ENCODE measurements around the gene ANK3. TPM values are rescaled to one million over a fixed set of nuclear protein-coding genes. Genes with fewer than 3 reads are reported as not detected.

ANK3 gene
- 100 to 1,000 TPM in 1 of 2 donors, 10 to 100 TPM in 1; 95.4 to 103 TPM for total RNA-seq
- long read RNA-seq, partial matches to known transcripts: 11 of 34 reads
- long read RNA-seq, other reads (novel, unspliced or antisense): 20 of 34 reads

DNA sequence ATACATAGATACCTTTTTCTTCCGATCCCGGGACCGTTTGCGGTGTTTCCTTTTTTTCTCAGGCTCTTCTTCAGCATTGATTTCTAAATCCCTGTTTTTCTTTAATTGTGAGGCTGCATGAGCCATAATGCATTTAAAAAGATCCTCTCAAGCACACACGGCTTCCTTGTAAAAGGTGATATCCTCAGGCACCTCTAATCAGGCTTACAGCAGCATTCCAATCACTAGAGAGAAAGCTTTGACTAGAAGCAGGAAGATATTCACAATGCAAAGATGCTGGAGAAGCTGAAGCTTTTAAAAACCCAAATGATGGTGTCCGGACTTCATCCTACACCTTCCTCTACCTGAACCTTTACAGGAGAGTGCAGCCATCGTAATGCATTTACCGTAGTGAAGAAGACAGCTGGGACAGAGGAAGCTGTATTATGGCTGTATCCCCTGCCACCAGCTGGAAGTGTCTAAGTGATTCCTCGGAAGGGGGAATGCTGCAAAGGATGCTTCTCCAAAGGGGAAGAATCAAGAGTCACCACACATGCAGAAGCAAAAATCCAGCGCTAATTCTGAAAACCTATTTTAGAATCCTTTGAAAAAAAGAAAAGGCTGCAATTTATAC is at the start of gene ANK3:
TSS of gene ANK3 (minus strand) at position 463 of the 613 bp plus-strand sequence. CDS start at position 126, 337 bp downstream.
- intact Hi-C loops (cut with DNase I, micrococcal nuclease): no loop called here
- ATAC-seq (no peak), DNase-seq (no peak)

DNA sequence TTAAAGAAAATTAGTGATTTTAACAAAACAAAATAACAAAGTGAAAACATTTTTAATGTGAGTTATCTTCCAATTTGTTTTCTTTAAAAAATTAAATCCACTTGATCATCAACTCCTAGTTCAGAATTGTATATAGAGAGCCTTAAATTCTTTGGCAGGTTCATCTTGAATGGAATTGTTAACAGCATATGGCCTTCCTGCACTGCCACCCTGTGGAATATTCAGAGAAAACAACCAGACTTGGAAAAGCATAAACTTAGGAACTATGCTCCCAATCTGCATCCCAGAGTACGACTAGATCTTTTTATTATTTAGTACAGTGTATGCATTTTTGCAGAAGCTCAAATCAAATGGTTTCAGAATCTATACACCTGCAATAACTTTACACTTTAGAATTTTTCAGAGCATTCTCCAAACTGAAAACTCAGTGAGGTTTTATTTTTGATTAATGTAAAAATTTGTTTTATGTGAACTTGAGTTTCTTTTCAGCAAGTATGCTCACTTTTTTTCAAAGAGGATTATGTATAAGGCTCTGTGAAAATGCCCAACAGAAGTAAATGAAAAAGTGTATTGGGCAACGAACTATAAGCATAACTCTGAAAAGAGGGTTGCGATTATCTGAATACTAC is 44.9 kb upstream of the ANK3 start:
- intact Hi-C loops (cut with DNase I, micrococcal nuclease): loop anchor here in 1 of 2 donors (5.0 to 10.0 kb wide), 2 partner anchors 230 to 332 kb away; no protein-coding TSS in a partner anchor
- peak in 1 of 2 donors; percentile 16 for DNase-seq
- ATAC-seq: peak; percentile 87

DNA sequence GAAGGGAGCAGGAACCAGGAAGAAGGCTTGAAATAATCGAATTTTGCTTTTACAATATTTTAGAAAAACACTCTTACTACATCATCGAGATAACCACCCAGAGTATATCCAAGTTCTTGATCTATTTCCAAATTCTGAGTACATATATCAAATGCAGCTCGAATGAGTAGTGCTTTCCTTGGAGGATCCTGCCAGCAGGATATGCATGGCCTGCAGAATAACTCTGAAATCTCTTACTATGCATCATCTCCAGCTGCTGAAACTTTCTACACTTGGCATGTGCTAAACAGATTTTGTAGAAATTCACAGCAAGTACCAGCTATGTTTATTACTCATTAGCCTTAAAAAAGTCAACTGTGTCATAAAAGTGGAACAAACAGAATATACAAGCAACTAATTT is 44.0 kb upstream of the ANK3 start:
- ATAC-seq: peak; percentile 49
- DNase-seq: no peak
- intact Hi-C loops (cut with DNase I, micrococcal nuclease): loop anchor here in 1 of 2 donors (10.0 kb wide), 1 partner anchor 229 kb away; no protein-coding TSS in a partner anchor

DNA sequence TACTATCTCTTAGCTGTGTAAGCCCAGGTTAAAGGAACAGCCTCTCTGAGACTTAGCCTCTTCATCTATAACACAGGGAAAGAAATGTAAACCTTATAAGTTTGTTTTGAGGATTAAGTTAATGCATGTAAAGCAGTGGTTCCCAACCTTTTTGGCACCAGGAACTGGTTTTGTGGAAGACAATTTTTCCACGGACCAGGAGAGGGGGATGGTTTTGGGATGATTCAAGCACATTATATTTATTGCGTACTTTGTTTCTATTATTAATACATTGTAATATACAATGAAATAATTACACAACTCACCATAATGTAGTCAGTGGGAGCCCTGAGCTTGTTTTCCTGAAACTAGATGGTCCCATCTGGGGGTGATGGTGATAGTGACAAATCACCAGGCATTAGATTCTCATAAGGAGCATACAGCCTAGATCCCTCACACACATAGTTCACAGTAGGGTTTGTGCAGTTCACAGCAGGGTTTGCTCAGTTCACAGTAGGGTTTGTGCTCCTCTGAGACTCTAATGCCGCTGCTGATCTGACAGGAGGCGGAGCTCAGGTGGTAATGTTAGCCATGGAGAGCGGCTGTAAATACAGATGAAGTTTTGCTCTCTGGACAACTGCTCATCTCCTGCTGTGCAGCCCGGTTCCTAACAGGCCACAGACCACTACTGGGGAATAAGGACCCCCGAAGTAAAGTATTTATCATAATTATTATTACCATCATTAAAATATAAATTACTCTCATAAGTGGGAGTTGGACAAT is 41.3 kb upstream of the ANK3 start:
- ATAC-seq (no peak), DNase-seq (no peak)
- intact Hi-C loops (cut with DNase I, micrococcal nuclease): loop anchor here in 1 of 2 donors (10.0 kb wide), 1 partner anchor 226 kb away; no protein-coding TSS in a partner anchor

DNA sequence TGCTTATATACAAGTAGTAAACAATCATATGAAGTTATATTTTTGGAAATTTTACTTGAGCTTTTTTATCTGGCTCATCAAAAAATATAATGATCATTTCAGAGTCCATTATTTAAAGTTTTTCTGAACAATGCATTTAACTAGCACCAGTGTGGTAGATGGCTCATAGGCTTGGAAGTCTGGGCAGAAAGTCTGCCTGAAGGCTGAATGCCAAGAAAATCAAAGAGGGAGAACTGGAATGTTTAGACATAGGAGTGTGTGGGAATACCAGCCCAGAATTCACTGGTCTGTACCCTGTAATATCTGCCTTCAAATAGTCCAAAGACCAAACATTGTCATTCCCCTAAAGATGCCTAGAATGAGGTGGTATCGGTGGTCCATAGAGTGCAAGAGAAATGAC is 40.3 kb upstream of the ANK3 start:
- intact Hi-C loops (cut with DNase I, micrococcal nuclease): loop anchor here in 1 of 2 donors (10.0 kb wide), 1 partner anchor 225 kb away; no protein-coding TSS in a partner anchor
- ATAC-seq (no peak), DNase-seq (no peak)

DNA sequence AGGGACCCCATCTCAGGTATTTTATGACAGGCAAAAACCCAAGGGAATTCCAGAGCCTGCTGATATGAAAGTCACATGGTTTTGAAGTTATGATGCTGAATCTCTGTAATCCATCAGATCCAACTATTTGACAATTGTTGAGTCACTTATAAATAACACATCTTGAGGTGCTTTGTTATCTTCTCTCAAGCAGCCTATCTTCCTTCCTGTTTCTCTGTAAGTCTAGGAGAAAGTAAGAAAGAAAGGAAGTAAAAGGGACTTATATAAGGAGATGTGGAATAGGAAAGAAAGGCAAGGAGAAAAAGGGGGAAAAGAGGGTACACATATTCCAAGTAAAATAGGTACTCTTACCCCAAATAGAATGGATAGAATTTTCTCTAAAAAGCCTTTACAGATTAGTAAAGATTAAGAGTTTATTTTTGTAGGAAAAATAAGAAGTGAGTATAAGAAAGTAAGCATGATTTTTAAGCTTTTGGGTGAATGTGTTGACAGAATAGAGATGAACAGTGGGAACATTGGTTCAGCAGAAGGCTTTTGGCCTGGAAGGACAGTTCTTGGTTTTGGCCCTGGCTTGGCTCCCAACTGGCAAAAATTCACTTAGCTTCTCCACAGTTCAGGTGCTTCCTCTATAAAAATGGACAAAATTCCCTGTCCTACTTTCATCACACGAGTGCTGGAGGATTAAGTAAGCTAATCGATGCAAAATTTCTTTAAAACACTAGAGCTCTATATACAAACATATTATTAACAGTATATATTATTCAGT is 39.6 kb upstream of the ANK3 start:
- ATAC-seq (no peak), DNase-seq (no peak)
- intact Hi-C loops (cut with DNase I, micrococcal nuclease): no loop called here

DNA sequence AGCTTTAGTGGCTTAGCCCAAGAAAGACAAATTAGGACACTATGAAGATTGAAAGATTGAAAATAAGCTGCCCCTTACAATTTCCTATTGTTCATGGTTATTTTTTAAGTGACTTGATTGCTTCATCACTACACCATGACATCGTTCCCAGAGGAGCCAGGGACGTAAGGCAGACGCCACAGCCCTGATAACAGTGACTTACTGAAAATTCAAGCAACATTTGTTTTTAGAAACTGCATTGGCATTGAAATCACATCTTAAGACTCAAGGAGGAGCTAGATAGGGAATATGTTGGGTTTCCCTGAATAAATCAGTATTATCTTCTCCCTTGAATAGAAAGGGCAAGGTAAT is 38.7 kb upstream of the ANK3 start:
- ATAC-seq (no peak), DNase-seq (no peak)
- intact Hi-C loops (cut with DNase I, micrococcal nuclease): no loop called here

DNA sequence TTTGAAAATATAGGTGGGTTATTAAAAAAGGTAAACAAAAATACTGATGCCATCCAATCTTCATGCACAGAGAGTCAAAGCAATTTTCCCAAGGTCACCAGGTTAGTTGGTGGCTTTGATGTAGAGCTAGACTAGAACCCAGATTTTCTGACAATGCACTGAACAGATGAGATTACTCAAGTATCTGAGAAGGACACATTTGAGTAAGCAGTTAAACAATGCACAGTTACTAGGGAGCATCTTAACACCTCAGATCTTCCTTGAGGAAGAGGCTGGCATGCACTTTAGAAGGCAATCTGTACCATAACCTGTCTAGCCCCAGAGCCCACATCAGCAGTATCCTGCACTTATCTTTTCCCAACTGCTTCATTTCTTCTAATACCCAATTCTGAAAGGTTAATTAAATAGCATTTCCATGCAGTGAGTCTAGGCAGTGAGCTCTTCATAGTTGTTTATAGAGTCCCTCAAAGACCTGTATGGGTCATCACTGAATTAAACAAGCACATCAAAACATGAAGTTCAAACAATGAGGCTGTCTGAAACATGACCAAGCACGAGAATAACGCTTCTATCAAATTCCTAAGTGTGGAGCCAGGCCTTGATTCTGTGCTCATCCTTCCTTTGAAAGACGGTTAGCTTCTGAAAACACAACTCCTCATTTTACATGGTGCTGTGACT is 38.2 kb upstream of the ANK3 start:
- intact Hi-C loops (cut with DNase I, micrococcal nuclease): no loop called here
- DNase-seq: no peak
- ATAC-seq: no peak

DNA sequence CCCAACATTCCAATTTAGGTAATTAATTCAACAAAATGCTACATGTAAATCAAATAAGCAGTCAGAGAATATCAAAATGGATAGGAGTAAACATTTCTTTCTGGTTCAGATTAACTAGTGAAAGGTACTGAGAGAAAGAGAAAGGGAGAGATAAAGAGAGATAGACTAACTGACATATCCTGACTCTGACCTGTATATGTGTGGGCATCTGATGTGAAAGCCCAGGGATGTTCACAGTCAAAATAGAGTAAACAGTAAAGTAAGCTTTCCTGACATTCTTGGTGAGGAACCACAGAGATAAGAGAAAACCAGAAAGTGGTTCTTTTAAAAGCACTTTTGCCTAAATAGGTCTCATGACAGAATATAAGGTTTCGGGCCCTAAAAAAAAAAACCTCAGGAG is 37.5 kb upstream of the ANK3 start:
- no peak for ATAC-seq
- DNase-seq: no peak
- intact Hi-C loops (cut with DNase I, micrococcal nuclease): no loop called here

DNA sequence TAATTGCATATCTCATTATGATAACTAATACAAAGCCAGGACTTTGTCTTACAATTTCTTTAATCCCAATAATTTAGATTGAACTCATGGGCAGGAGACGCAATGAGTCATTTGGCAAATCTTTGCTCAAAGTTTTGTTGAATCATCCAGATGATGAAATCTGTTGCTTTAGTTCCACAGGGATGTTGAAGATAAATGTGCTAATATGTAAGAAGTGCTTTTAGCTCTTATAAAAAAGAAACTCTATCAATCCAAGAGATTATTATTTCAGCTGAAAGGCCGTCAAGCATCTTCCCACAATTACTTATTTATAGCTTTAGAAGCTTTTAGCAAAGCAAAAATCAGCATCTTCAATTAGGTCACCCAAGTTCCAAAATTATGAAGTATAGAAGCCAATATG is 36.8 kb upstream of the ANK3 start:
- ATAC-seq (no peak), DNase-seq (no peak)
- intact Hi-C loops (cut with DNase I, micrococcal nuclease): no loop called here

DNA sequence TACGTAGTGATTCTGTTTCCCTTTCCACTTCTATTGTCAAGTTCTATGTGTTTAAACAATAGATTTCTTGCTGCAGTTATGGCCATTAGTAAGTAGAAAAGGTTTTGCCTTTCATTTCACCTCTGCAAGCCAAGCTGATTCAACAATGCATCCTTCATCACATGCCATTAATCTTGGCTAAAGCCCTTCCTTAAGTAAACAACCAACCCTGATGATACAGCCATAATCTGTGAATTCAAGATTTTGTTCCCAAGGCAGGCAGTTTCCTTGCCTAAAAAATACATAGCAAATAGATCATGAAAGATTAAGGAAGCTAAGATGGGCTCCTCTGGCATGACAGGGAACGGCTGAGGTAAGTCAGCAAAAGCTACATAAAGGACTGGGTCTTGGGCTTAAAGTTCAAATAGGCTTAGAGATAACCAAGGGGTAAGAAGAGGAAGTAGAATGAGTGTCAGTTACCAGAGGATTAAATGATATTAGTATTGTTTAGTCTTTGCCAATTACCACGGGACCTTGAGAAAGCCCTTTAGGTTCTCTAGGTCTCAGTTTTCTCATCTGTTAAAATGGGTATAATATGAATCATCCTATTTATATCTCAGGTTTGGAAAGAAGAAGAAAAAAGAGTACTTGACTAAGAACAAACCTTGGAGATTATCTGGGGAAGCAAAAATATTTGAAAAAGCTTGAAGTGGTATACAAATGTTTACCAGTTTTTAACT is 35.9 kb upstream of the ANK3 start:
- intact Hi-C loops (cut with DNase I, micrococcal nuclease): no loop called here
- DNase-seq (no peak), ATAC-seq (peak; percentile 61)

DNA sequence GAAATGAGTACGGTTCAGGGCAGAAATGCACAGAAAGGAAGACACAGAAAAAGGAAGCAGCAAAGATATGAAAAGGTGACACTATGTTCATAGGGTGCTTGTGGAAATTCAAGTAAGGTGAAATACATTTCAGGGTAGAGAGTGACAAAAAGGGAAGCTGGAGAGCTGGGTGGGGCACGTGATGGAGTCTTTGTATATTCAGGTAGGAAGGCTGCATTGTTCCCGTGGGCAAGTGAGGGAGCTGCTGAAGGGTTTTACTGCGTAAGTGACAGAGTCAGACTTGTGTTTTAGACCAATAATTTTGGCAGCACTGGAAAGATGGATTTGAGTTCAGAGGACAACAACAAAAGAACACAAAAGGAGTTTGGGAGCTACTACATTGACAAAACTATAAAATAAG is 35.3 kb upstream of the ANK3 start:
- intact Hi-C loops (cut with DNase I, micrococcal nuclease): no loop called here
- DNase-seq: no peak
- peak; percentile 41 for ATAC-seq

DNA sequence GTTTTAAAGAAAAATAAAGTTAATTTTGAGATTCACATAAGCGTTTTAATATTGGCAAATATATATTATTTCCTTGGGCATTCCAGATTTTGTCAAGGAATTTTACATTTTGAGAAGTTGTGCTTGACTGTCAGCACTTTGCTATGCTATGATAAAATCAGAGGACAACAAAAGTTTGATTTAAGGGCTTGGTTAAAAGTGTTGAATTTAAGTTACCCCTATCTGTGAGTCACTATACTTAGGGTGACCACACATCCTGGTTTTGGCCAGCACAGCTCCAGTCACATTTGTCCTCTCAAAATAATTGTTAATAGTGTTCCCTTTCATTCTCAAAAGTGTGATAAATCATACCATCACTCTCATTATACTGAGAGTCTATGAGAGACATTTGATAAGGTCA is 34.2 kb upstream of the ANK3 start:
- intact Hi-C loops (cut with DNase I, micrococcal nuclease): no loop called here
- ATAC-seq (no peak), DNase-seq (no peak)

DNA sequence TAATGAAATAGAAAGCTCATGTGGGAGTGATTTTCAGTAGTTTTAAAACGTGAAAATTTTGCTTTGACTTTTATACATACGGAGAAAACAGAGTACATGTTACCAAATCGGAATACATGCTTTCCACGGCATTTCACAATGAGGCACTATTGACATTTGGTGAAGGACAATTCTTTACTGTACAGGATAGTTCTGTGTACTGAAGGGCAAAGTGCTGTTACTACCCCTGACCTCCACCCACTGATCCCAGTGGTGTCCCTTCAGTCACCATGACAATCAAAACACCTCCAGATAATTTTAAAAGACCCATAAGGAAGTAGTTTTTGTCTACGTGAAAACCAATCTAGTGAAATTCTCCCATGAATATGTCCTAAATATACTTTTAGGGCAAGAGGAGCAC is 33.1 kb upstream of the ANK3 start:
- ATAC-seq (peak; percentile 91), DNase-seq (no peak)
- intact Hi-C loops (cut with DNase I, micrococcal nuclease): no loop called here

DNA sequence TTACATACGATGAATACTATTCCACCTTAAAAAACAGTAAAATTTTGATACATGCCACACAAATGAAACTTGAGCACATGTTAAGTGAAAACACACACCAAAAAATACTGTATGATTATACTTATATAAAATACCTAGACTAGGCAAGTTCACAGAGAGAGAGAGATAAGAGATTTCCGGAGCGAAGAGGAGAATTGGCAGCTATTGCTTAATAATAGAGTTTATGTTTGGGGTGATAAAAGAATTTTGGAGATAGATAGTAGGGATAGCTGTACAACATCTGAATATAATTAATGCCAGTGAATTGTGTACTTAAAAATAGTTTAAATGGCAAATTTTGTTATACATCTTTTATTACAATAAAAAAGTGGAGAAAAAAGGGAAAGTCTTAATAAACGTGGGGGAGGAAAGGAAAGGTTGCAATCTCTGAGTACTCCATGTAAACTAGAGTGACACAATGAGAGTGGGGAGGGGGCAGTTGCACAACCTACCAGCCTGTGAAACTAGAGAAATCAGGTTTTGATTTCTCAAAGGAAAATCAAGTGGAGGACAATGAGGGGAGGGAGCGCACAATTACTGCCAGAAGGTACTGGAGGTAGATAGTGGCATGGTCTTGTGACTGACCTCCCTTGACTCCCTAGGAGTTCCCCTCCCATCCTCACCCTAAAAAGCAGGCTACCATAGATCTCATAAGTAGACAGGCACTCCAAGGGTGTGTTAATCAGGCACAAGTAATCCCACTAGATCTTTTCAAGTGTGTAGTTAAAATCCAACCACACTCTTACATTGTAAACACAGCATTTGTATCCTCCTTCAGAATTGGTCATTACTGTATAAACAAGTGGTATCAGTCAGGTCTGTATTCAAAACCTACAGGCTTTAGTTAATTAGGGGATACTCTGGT is 31.6 kb upstream of the ANK3 start:
- intact Hi-C loops (cut with DNase I, micrococcal nuclease): no loop called here
- ATAC-seq: no peak
- no peak for DNase-seq

DNA sequence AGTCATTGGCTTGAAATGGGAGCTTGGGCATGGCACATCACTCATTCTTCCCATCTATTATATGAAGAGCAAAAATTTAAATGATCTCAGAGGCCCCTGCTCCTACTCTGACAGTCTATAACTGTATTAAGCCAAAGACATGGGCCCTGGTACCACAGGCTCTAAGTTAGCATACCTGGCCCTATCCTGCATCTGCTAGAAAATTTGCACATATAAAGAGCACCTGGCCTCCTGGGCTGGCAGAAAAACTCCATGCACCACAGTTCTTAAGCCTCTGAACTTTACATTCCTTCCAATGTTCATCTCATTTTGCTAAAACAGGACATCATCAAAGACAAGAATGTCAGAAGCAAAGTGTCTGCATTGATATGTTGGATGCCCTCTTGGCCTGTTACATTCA is 29.6 kb upstream of the ANK3 start:
- intact Hi-C loops (cut with DNase I, micrococcal nuclease): no loop called here
- no peak for ATAC-seq
- DNase-seq: no peak

DNA sequence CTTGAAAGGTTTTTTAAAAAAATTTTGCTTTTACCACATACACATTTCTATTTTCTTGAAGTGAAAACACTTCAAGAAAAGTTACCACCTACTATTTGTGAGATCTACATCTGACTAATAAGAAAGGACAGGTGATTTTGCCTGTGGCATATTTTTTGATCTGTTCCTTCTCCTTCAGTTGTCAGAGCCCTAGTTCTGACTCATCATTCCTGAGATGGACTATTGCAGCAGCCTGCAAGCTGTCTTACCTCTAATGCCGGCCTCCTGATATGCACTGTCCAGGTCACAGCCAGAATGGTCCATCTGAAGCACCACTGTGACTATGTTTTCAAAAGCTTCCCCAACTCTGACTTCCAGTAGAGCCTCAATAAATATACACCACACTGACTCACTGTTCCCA is 28.2 kb upstream of the ANK3 start:
- ATAC-seq (no peak), DNase-seq (no peak)
- intact Hi-C loops (cut with DNase I, micrococcal nuclease): no loop called here

Measured in left colon (tissue), 2 donors.